ENCODE measurements around the gene MROH7. TPM values are rescaled to one million over a fixed set of nuclear protein-coding genes. Genes with fewer than 3 reads are reported as not detected.

MROH7 gene
- total and polyA plus RNA-seq, 8 donors, result 0.38 to 4.6 (median 1.1) TPM

- FAIRE-seq, result no peak
- 71 to 72% methylated on average over 3 of the region's 3 CpGs for WGBS, 2 donors
- Histone ChIP-seq H3K36me3 (no peaks in the 10 kb centered on the region), H3K4me1 (no peaks in the 10 kb centered on the region), H3K4me3 (no peak overlapping the region), H3K9me3 (no peaks in the 10 kb centered on the region), H3K27ac (no peak overlapping the region), H3K27me3 (no peaks in the 10 kb centered on the region)
- TF ChIP-seq CTCF (IDR thresholded peaks at IDR 0.05), result no peak
- intact Hi-C loops (cut with DNase I), result no loop called here
- no peak for DNase-seq
- ATAC-seq, result no peak
Measured at GRCh38 chr1:54650417-54650816, 8.8 kb downstream of the MROH7 start.

GRCh38 chr1:54651608-54652007 is 10.0 kb downstream of the MROH7 start:
- H3K9me3 ChIP-seq, result no peaks in the 10 kb centered on the region
- no peak overlapping the region for H3K27ac ChIP-seq
- FAIRE-seq (no peak), DNase-seq (no peak), ATAC-seq (no peak)
- 62 to 67% methylated on average over 3 of the region's 3 CpGs for whole genome bisulfite sequencing, 2 donors
- no peaks in the 10 kb centered on the region for H3K36me3 ChIP-seq
- H3K4me1 ChIP-seq, result no peaks in the 10 kb centered on the region
- intact Hi-C loops (cut with DNase I), result no loop called here
- no peak overlapping the region for H3K4me3 ChIP-seq
- H3K27me3 ChIP-seq, result no peaks in the 10 kb centered on the region
- no peak for TF ChIP-seq CTCF (IDR thresholded peaks at IDR 0.05)

GRCh38 chr1:54652168-54652567 is 10.6 kb downstream of the MROH7 start:
- TF ChIP-seq CTCF (IDR thresholded peaks at IDR 0.05), result no peak
- Histone ChIP-seq H3K4me3 (no peak overlapping the region), H3K4me1 (no peaks in the 10 kb centered on the region), H3K36me3 (no peaks in the 10 kb centered on the region), H3K27ac (no peak overlapping the region), H3K9me3 (no peaks in the 10 kb centered on the region), H3K27me3 (no peaks in the 10 kb centered on the region)
- ATAC-seq (peak in 1 of 4 donors; percentile 37), DNase-seq (no peak), FAIRE-seq (no peak)
- intact Hi-C loops (cut with DNase I), result no loop called here

- intact Hi-C loops (cut with DNase I), result no loop called here
- 77 to 81% methylated on average over 4 of the region's 4 CpGs for WGBS, 2 donors
- TF ChIP-seq CTCF (IDR thresholded peaks at IDR 0.05), result no peak
Measured at GRCh38 chr1:54653036-54653435, 11.4 kb downstream of the MROH7 start.

GRCh38 chr1:54658164-54658913 is 16.8 kb downstream of the MROH7 start:
- H3K36me3 ChIP-seq, result no peaks in the 10 kb centered on the region
- intact Hi-C loops (cut with DNase I), result no loop called here
- 85 to 94% methylated on average over 2 of the region's 2 CpGs for WGBS, 2 donors
- TF ChIP-seq CTCF (IDR thresholded peaks at IDR 0.05), result no peak
- no peaks in the 10 kb centered on the region for H3K4me1 ChIP-seq
- FAIRE-seq (no peak), ATAC-seq (no peak), DNase-seq (no peak)
- no peak overlapping the region for H3K27ac ChIP-seq
- no peak overlapping the region for H3K4me3 ChIP-seq
- no peaks in the 10 kb centered on the region for H3K9me3 ChIP-seq
- no peaks in the 10 kb centered on the region for H3K27me3 ChIP-seq

More at GRCh38 chr1:54653036-54653435, 11.4 kb downstream of the MROH7 start:
- Histone ChIP-seq H3K9me3 (no peaks in the 10 kb centered on the region), H3K27me3 (no peaks in the 10 kb centered on the region), H3K27ac (no peak overlapping the region), H3K4me3 (no peak overlapping the region), H3K36me3 (no peaks in the 10 kb centered on the region), H3K4me1 (no peaks in the 10 kb centered on the region)
- FAIRE-seq (no peak), DNase-seq (no peak), ATAC-seq (no peak)
